GM12878 (cell line): ENCODE data around the gene CCDC18. TPM values are rescaled to one million over a fixed set of nuclear protein-coding genes. Genes with fewer than 3 reads are reported as not detected.

Experiments
- ATAC-seq: fragments of 200-7000 bp; cut with Tn5 transposase; 3 replicates; pipeline ENCODE4 v1.9.1; 2020; ENCODE audit warnings: mild to moderate bottlenecking, moderate library complexity
- BruUV-seq: library from RNA; stranded (reverse); fragments of 400-500 nt; replicated peaks from 2 replicates; lab custom pipeline; 2021; lab: Mats Ljungman, UMichigan
- CTCF ChIA-PET: fragments of 300-600 bp; sonication (Branson Sonifier 250); formaldehyde crosslinking; extraction: SDS; loops from one replicate; lab custom pipeline; 2021; ENCODE audit warnings: inconsistent platforms; lab: Yijun Ruan, JAX
- POLR2A ChIA-PET: fragments of 350-600 bp; formaldehyde crosslinking; extraction: SDS; loops from one replicate; lab custom pipeline; 2021; ENCODE audit warnings: inconsistent platforms; lab: Charles Lee
- RAD21 ChIA-PET: fragments of 300-600 bp; sonication (Branson Sonifier 250); formaldehyde crosslinking; loops from one replicate; lab custom pipeline; 2023; ENCODE audit warnings: antibody characterized with exemption; ENCODE audit not compliant: unreplicated experiment; lab: Charles Lee
- SMC1A ChIA-PET: fragments of 300-600 bp; sonication (Branson Sonifier 250); formaldehyde crosslinking; loops from one replicate; lab custom pipeline; 2023; ENCODE audit not compliant: unreplicated experiment, uncharacterized antibody; lab: Charles Lee
- DNase-seq: peaks from one replicate; pipeline ENCODE4 v3.0.0-alpha.2; 2011; ENCODE audit warnings: low read depth, low spot score
- FAIRE-seq: peaks from 3 replicates; lab custom pipeline; 2011; peaks lifted over from hg19 to GRCh38; lab: Jason Lieb, UNC
- H2AFZ ChIP-seq: 2 replicates; pipeline ENCODE4 v1.6.0; 2011; ENCODE audit warnings: low read depth, low read length, control low read depth; ENCODE audit not compliant: control insufficient read depth
- H3K27ac ChIP-seq: 2 replicates; pipeline ENCODE4 v1.5.1; 2011; ENCODE audit warnings: control low read depth; ENCODE audit not compliant: control insufficient read depth, insufficient read depth
- H3K27me3 ChIP-seq, 2 experiments: replicated peaks in 1 of 2; 2 replicates each; pipeline versions ENCODE4 v1.6.0 to v1.6.1; 2011; ENCODE audit warnings: low read length in 1 of 2; ENCODE audit not compliant: control insufficient read depth in 2 of 2, insufficient read depth in 2 of 2
- H3K36me3 ChIP-seq, 2 experiments: 2 replicates each; pipeline ENCODE4 v1.5.1; 2011; ENCODE audit warnings: low read length in 1 of 2; ENCODE audit not compliant: control insufficient read depth in 2 of 2, insufficient read depth in 2 of 2
- H3K4me1 ChIP-seq: 2 replicates; pipeline ENCODE4 v1.6.1; 2011; ENCODE audit warnings: mild to moderate bottlenecking, low read length, moderate library complexity, mixed read lengths; ENCODE audit not compliant: control insufficient read depth, insufficient read depth
- H3K4me2 ChIP-seq: 2 replicates; pipeline ENCODE4 v1.6.0; 2011; ENCODE audit warnings: control low read depth; ENCODE audit not compliant: control insufficient read depth, insufficient read depth
- H3K4me3 ChIP-seq: fragments of 200-600 bp; sonication (generic); 2 replicates; pipeline ENCODE4 v1.5.1; 2016
- H3K79me2 ChIP-seq: 2 replicates; pipeline ENCODE4 v1.6.0; 2011; ENCODE audit warnings: low read length; ENCODE audit not compliant: control insufficient read depth, insufficient read depth
- H3K9ac ChIP-seq: 2 replicates; pipeline ENCODE4 v1.8.0; 2011; ENCODE audit warnings: low read length, control low read depth, mixed read lengths; ENCODE audit not compliant: control insufficient read depth, insufficient read depth
- H3K9me3 ChIP-seq: replicated peaks from 3 replicates; pipeline ENCODE4 v1.5.1; 2011; ENCODE audit warnings: mild to moderate bottlenecking, low read length; ENCODE audit not compliant: control insufficient read depth, insufficient read depth
- H4K20me1 ChIP-seq: 2 replicates; pipeline ENCODE4 v1.6.0; 2011; ENCODE audit not compliant: control insufficient read depth, insufficient read depth
- FOS ChIP-seq: IDR thresholded peaks from 3 replicates; pipeline ENCODE4 v1.6.1; 2011; ENCODE audit warnings: borderline replicate concordance; ENCODE audit not compliant: insufficient read length; ENCODE audit errors: extremely low read depth
- HSF1 ChIP-seq: fragments of 150-350 bp; IDR thresholded peaks from 2 replicates; pipeline ENCODE4 v1.6.1; 2014; ENCODE audit warnings: mild to moderate bottlenecking, low read depth, low read length
- MEF2A ChIP-seq: IDR thresholded peaks from 2 replicates; pipeline ENCODE4 v1.6.1; 2011; ENCODE audit warnings: low read depth, mild to moderate bottlenecking, low read length, moderate library complexity; ENCODE audit not compliant: insufficient read depth
- MEF2B ChIP-seq: fragments of 450-650 bp; IDR thresholded peaks from 2 replicates; pipeline ENCODE4 v1.6.1; 2018; ENCODE audit warnings: mild to moderate bottlenecking, moderate library complexity; ENCODE audit not compliant: partially characterized antibody, poor library complexity, severe bottlenecking
- MTA3 ChIP-seq: IDR thresholded peaks from 2 replicates; pipeline ENCODE4 v1.6.1; 2012; ENCODE audit warnings: low read length, inconsistent platforms, borderline replicate concordance
- POLR2AphosphoS5 ChIP-seq: IDR thresholded peaks from 2 replicates; pipeline ENCODE4 v1.6.1; 2011; ENCODE audit warnings: mild to moderate bottlenecking, low read length, inconsistent platforms
- WRNIP1 ChIP-seq: IDR thresholded peaks from 2 replicates; pipeline ENCODE4 v1.6.1; 2011; ENCODE audit warnings: low read depth, low read length, improper control_type of control experiment, borderline replicate concordance
- WGBS: methylation state at CpG from one replicate; pipeline ENCODE4 v1.1.6; 2016; ENCODE audit warnings: low lambda C conversion rate; ENCODE audit not compliant: insufficient replicate concordance, insufficient coverage; ENCODE audit errors: missing lambda C conversion rate; 5-methylcytosine and 5-hydroxymethylcytosine counted together
- in situ Hi-C: fragments of 300-500 bp; cut with MboI; formaldehyde crosslinking; loops from 9 replicates; pipeline ENCODE4 v1.14.3; 2018; ENCODE audit warnings: mixed read lengths
- intact Hi-C: fragments of 100-400 bp; cut with micrococcal nuclease; formaldehyde crosslinking; loops from one replicate; pipeline ENCODE4 v1.14.2; 2022; ENCODE audit not compliant: unreplicated experiment
- polyA plus RNA-seq, 11 experiments: library from polyadenylated mRNA; depleted of rRNA in 4 of 11; unstranded in 6 of 11; stranded (reverse) in 5 of 11; fragments of >200 nt; fragmentation: Nextera tagmentation in 4 of 11; fragmentation: Illumina TruSeq in 1 of 11; extraction: Ambion mirVana in 4 of 11; extraction: Trizol in 1 of 11; gene quantifications; 1 replicate in 1 of 11; 2 replicates in 10 of 11; pipeline versions ENCODE4 v1.2.1 to v1.2.3, GENCODE V29; 2011 to 2016; ENCODE audit warnings: inconsistent platforms in 2 of 11, missing spikeins in 2 of 11, low read depth in 1 of 11
- total RNA-seq, 4 experiments: library from RNA; depleted of rRNA in 3 of 4; stranded (reverse); fragments of >200 nt in 3 of 4; fragmentation: Illumina TruSeq in 1 of 4; extraction: Trizol in 1 of 4; gene quantifications; 2 replicates each; pipeline versions ENCODE4 v1.2.1 to v1.2.3, GENCODE V29; 2013 to 2021

Gene CCDC18
- total and polyA plus RNA-seq, 10 of the 15 experiments (the other 5 are each of a cell fraction or from before 2014, with no cell fraction given), result 15.6 to 34.9 (median 19.5) TPM

DNA sequence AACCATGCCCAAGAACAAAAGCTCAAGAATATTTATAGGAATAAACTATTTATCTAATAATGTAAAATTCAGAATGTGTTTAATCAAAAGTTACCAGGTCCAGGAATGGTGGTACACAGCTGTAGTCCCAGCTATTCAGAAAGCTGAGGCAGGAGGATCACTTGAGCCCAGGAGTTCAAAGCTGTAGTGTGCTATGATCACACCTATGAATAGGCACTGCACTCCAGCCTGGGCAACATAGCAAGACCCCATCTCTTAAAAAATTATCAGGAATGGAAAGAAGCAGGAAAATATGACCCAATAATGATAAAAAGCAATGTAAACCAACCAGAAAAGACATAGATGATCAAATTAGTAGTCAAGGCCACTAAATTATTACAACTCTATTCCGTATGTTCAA is 103.0 kb downstream of the CCDC18 start (continued):
- TF ChIP-seq MTA3, result no peak
- TF ChIP-seq FOS, result no peak

DNA sequence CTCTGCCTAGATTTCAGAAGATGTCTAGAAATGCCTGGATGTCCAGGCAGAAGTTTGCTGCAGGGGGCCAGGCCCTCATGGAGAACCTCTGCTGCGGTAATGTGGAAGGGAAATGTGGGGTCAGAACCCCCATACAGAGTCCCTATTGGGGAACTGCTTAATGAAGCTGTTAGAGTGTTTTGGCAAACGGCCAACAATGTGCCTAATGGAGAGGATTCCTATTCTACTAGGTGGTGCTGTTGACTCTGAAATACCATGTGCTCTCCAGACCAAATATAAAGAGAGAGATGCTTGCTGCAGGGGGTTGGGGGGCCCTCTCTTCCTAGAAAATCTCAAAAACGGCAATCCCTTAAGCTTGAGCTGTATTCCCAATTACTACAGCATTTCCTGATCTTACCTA is 108.0 kb downstream of the CCDC18 start:
- no peaks in the 10 kb centered on the region for H3K4me1 ChIP-seq
- H3K4me2 ChIP-seq, result no peak overlapping the region
- ChIA-PET RAD21 (interaction anchor here (1.4 kb wide), 1 partner anchor 208 kb away, joined by 3 read pairs; no protein-coding TSS in a partner anchor), POLR2A (no interaction called here)
- in situ Hi-C loops, result no loop called here
- H3K79me2 ChIP-seq, result no peaks in the 10 kb centered on the region
- H3K9ac ChIP-seq, result no peak overlapping the region
- no peak for ATAC-seq
- WGBS, result 92% methylated on average over 3 of the region's 3 CpGs
- no peak for TF ChIP-seq MEF2A
- no peak for TF ChIP-seq MEF2B
- TF ChIP-seq WRNIP1, result no peak
- TF ChIP-seq HSF1, result no peak
- no peak for TF ChIP-seq POLR2AphosphoS5
- TF ChIP-seq, all 136 proteins: peak for 0
- ChIA-PET CTCF (interaction anchor here (0.8 to 1.2 kb wide), 2 partner anchors 41 to 142 kb away, joined by 3 read pairs; no protein-coding TSS in a partner anchor), SMC1A (interaction anchor here (0.9 kb wide), 1 partner anchor 63 kb away, joined by 3 read pairs; no protein-coding TSS in a partner anchor)
- DNase-seq, result no peak
- no peak for FAIRE-seq
- H3K4me3 ChIP-seq, result no peak overlapping the region
- no peak overlapping the region for H2AFZ ChIP-seq
- intact Hi-C loops, result no loop called here
- no peaks in the 10 kb centered on the region; the same call in 1 of the 3 replicates for H3K9me3 ChIP-seq
- H4K20me1 ChIP-seq, result no peaks in the 10 kb centered on the region
- H3K27me3 ChIP-seq, result no peaks in the 10 kb centered on the region
- no peak overlapping the region for H3K27ac ChIP-seq
- BruUV-seq, result no TSS peak
- H3K36me3 ChIP-seq, result peaks cover 0 to 5% of the 10 kb centered on the region in 2 experiments; a peak in 2 of 4 replicates
